ENCODE measurements around the gene TNFRSF4.

- TF ChIP-seq CTCF (conservative IDR thresholded peaks at IDR 0.05), result no peak
- no peak for TF ChIP-seq ZFX (IDR thresholded peaks at IDR 0.05)
Measured at GRCh38 chr1:1233567-1233892, 19.6 kb upstream of the TNFRSF4 start.
